GM12878 (cell line): ENCODE results near the gene CYP27A1. TPM values are rescaled to one million over a fixed set of nuclear protein-coding genes. Genes with fewer than 3 reads are reported as not detected.

Experiments used
- ATAC-seq: fragments of 200-7000 bp; cut with Tn5 transposase; 3 replicates; pipeline ENCODE4 v1.9.1; 2020; ENCODE audit warnings: mild to moderate bottlenecking, moderate library complexity
- BruUV-seq: library from RNA; stranded (reverse); fragments of 400-500 nt; replicated peaks from 2 replicates; lab custom pipeline; 2021; lab: Mats Ljungman, UMichigan
- CTCF ChIA-PET: fragments of 300-600 bp; sonication (Branson Sonifier 250); formaldehyde crosslinking; extraction: SDS; loops from one replicate; lab custom pipeline; 2021; ENCODE audit warnings: inconsistent platforms; lab: Yijun Ruan, JAX
- POLR2A ChIA-PET: fragments of 350-600 bp; formaldehyde crosslinking; extraction: SDS; loops from one replicate; lab custom pipeline; 2021; ENCODE audit warnings: inconsistent platforms; lab: Charles Lee
- RAD21 ChIA-PET: fragments of 300-600 bp; sonication (Branson Sonifier 250); formaldehyde crosslinking; loops from one replicate; lab custom pipeline; 2023; ENCODE audit warnings: antibody characterized with exemption; ENCODE audit not compliant: unreplicated experiment; lab: Charles Lee
- SMC1A ChIA-PET: fragments of 300-600 bp; sonication (Branson Sonifier 250); formaldehyde crosslinking; loops from one replicate; lab custom pipeline; 2023; ENCODE audit not compliant: unreplicated experiment, uncharacterized antibody; lab: Charles Lee
- DNase-seq: peaks from one replicate; pipeline ENCODE4 v3.0.0-alpha.2; 2011; ENCODE audit warnings: low read depth, low spot score
- FAIRE-seq: peaks from 3 replicates; lab custom pipeline; 2011; peaks lifted over from hg19 to GRCh38; lab: Jason Lieb, UNC
- H2AFZ ChIP-seq: 2 replicates; pipeline ENCODE4 v1.6.0; 2011; ENCODE audit warnings: low read depth, low read length, control low read depth; ENCODE audit not compliant: control insufficient read depth
- H3K27ac ChIP-seq: 2 replicates; pipeline ENCODE4 v1.5.1; 2011; ENCODE audit warnings: control low read depth; ENCODE audit not compliant: control insufficient read depth, insufficient read depth
- H3K27me3 ChIP-seq, 2 experiments: replicated peaks in 1 of 2; 2 replicates each; pipeline versions ENCODE4 v1.6.0 to v1.6.1; 2011; ENCODE audit warnings: low read length in 1 of 2; ENCODE audit not compliant: control insufficient read depth in 2 of 2, insufficient read depth in 2 of 2
- H3K36me3 ChIP-seq, 2 experiments: 2 replicates each; pipeline ENCODE4 v1.5.1; 2011; ENCODE audit warnings: low read length in 1 of 2; ENCODE audit not compliant: control insufficient read depth in 2 of 2, insufficient read depth in 2 of 2
- H3K4me1 ChIP-seq: 2 replicates; pipeline ENCODE4 v1.6.1; 2011; ENCODE audit warnings: mild to moderate bottlenecking, low read length, moderate library complexity, mixed read lengths; ENCODE audit not compliant: control insufficient read depth, insufficient read depth
- H3K4me2 ChIP-seq: 2 replicates; pipeline ENCODE4 v1.6.0; 2011; ENCODE audit warnings: control low read depth; ENCODE audit not compliant: control insufficient read depth, insufficient read depth
- H3K4me3 ChIP-seq: fragments of 200-600 bp; sonication (generic); 2 replicates; pipeline ENCODE4 v1.5.1; 2016
- H3K79me2 ChIP-seq: 2 replicates; pipeline ENCODE4 v1.6.0; 2011; ENCODE audit warnings: low read length; ENCODE audit not compliant: control insufficient read depth, insufficient read depth
- H3K9ac ChIP-seq: 2 replicates; pipeline ENCODE4 v1.8.0; 2011; ENCODE audit warnings: low read length, control low read depth, mixed read lengths; ENCODE audit not compliant: control insufficient read depth, insufficient read depth
- H3K9me3 ChIP-seq: replicated peaks from 3 replicates; pipeline ENCODE4 v1.5.1; 2011; ENCODE audit warnings: mild to moderate bottlenecking, low read length; ENCODE audit not compliant: control insufficient read depth, insufficient read depth
- H4K20me1 ChIP-seq: 2 replicates; pipeline ENCODE4 v1.6.0; 2011; ENCODE audit not compliant: control insufficient read depth, insufficient read depth
- CBX3 ChIP-seq: fragments of 200-600 bp; sonication (generic); IDR thresholded peaks from 2 replicates; pipeline ENCODE4 v1.6.1; 2016; ENCODE audit warnings: low read depth, borderline replicate concordance
- CEBPZ ChIP-seq: fragments of 150-350 bp; IDR thresholded peaks from 2 replicates; pipeline ENCODE4 v1.6.1; 2016; ENCODE audit warnings: low read depth, low read length
- IRF4 ChIP-seq: IDR thresholded peaks from 2 replicates; pipeline ENCODE4 v1.6.1; 2011; ENCODE audit warnings: low read depth, low read length
- KAT2A ChIP-seq: conservative IDR thresholded peaks from 2 replicates; pipeline ENCODE4 v1.6.1; 2011; ENCODE audit warnings: low read depth, low read length; ENCODE audit not compliant: control insufficient read depth
- KLF5 ChIP-seq: fragments of 450-650 bp; IDR thresholded peaks from 2 replicates; pipeline ENCODE4 v1.6.1; 2014; ENCODE audit warnings: mild to moderate bottlenecking; ENCODE audit not compliant: partially characterized antibody
- MTA3 ChIP-seq: IDR thresholded peaks from 2 replicates; pipeline ENCODE4 v1.6.1; 2012; ENCODE audit warnings: low read length, inconsistent platforms, borderline replicate concordance
- RUNX3 ChIP-seq: IDR thresholded peaks from 2 replicates; pipeline ENCODE4 v1.6.1; 2012; ENCODE audit warnings: low read length, inconsistent platforms
- TAF1 ChIP-seq: IDR thresholded peaks from 2 replicates; pipeline ENCODE4 v1.6.1; 2011; ENCODE audit warnings: mild to moderate bottlenecking, low read depth, low read length, borderline replicate concordance
- USF2 ChIP-seq: IDR thresholded peaks from 2 replicates; pipeline ENCODE4 v1.6.1; 2011; ENCODE audit warnings: low read depth, low read length, improper control_type of control experiment, borderline replicate concordance
- ZNF274 ChIP-seq: IDR thresholded peaks from one replicate; pipeline ENCODE4 v1.8.0; 2011; ENCODE audit not compliant: insufficient read length, insufficient read depth
- ZNF622 ChIP-seq: fragments of 450-650 bp; IDR thresholded peaks from 2 replicates; pipeline ENCODE4 v1.6.1; 2017; ENCODE audit warnings: mild to moderate bottlenecking, inconsistent platforms
- ZZZ3 ChIP-seq: IDR thresholded peaks from 2 replicates; pipeline ENCODE4 v1.6.1; 2011; ENCODE audit warnings: low read depth; ENCODE audit not compliant: control insufficient read depth, insufficient read length
- WGBS: methylation state at CpG from one replicate; pipeline ENCODE4 v1.1.6; 2016; ENCODE audit warnings: low lambda C conversion rate; ENCODE audit not compliant: insufficient replicate concordance, insufficient coverage; ENCODE audit errors: missing lambda C conversion rate; 5-methylcytosine and 5-hydroxymethylcytosine counted together
- in situ Hi-C: fragments of 300-500 bp; cut with MboI; formaldehyde crosslinking; loops from 9 replicates; pipeline ENCODE4 v1.14.3; 2018; ENCODE audit warnings: mixed read lengths
- intact Hi-C: fragments of 100-400 bp; cut with micrococcal nuclease; formaldehyde crosslinking; loops from one replicate; pipeline ENCODE4 v1.14.2; 2022; ENCODE audit not compliant: unreplicated experiment
- polyA plus RNA-seq, 11 experiments: library from polyadenylated mRNA; depleted of rRNA in 4 of 11; unstranded in 6 of 11; stranded (reverse) in 5 of 11; fragments of >200 nt; fragmentation: Nextera tagmentation in 4 of 11; fragmentation: Illumina TruSeq in 1 of 11; extraction: Ambion mirVana in 4 of 11; extraction: Trizol in 1 of 11; gene quantifications; 1 replicate in 1 of 11; 2 replicates in 10 of 11; pipeline versions ENCODE4 v1.2.1 to v1.2.3, GENCODE V29; 2011 to 2016; ENCODE audit warnings: inconsistent platforms in 2 of 11, missing spikeins in 2 of 11, low read depth in 1 of 11
- total RNA-seq, 4 experiments: library from RNA; depleted of rRNA in 3 of 4; stranded (reverse); fragments of >200 nt in 3 of 4; fragmentation: Illumina TruSeq in 1 of 4; extraction: Trizol in 1 of 4; gene quantifications; 2 replicates each; pipeline versions ENCODE4 v1.2.1 to v1.2.3, GENCODE V29; 2013 to 2021
- TF ChIP-seq, protein P1 (sequence below): fragments of 450-650 bp; IDR thresholded peaks from 2 replicates; pipeline ENCODE4 v1.6.1; 2017; ENCODE audit warnings: antibody characterized with exemption, mild to moderate bottlenecking, moderate library complexity

CYP27A1 gene
- total and polyA plus RNA-seq, 10 of the 15 experiments (the other 5 are each of a cell fraction or from before 2014, with no cell fraction given) = 0.11 to 0.72 (median 0.18) TPM; not detected in 2

DNA sequence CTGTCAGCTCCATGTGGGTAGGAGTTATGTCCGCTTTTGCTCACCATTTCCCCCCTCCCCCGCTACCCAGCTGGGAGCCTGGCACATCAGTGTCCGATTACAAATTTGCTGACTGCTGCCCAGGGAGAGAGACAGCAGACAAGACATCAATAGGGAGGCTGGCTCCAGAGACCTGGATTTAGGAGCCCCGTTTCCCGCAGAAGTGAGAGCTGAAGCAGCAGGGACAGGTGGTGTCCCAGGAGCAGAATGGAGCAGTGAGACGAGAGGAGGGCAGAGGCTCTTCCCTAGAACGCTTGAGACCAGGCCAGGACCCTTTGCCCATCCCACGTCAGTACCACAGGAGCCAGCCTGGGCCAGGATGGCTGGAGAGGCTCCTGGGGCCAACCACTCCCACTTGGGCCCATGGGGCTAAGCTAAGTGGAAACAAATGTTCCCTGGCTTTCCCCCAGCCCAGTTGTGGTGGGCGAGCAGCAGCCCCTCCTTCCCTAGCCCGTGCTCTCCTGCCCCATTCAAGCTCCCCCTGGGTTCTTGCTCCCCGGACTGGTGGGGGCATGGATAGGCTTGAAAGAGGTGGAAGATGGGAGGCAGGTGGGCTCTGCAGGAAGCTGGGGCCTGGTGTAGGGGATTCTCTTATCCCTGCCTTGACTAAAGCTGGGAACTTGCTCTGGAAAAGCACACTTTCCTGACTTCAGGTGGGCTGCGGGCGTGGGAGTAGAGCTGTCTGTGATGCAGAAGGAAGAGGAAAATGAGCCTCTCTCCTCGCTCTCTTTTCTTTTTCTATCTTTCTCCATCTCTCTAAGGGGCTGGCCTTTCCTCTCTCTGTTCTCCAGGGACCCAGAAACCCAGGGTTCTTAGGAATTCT lies 73.6 kb downstream of the CYP27A1 start:
- WGBS = 31% methylated on average over 14 of the region's 14 CpGs
- no peaks in the 10 kb centered on the region for H3K36me3 ChIP-seq
- FAIRE-seq (no peak), ATAC-seq (no peak), DNase-seq (no peak)
- SMC1A ChIA-PET = interaction anchor here (1.2 to 3.8 kb wide), 2 partner anchors 21 to 42 kb away, joined by 3 to 23 read pairs; no protein-coding TSS in a partner anchor
- intact Hi-C loops (no loop called here), in situ Hi-C loops (no loop called here)
- H3K9me3 ChIP-seq = no peaks in the 10 kb centered on the region
- RAD21 ChIA-PET = interaction anchor here (1.2 to 1.3 kb wide), 2 partner anchors 43 to 196 kb away, joined by 3 to 10 read pairs; partner anchors contain the start of genes BCS1L and ZNF142
- H3K4me2 ChIP-seq = no peak overlapping the region
- no peak overlapping the region for H3K9ac ChIP-seq
- no peaks in the 10 kb centered on the region for H3K79me2 ChIP-seq
- H3K27ac ChIP-seq = no peak overlapping the region
- BruUV-seq = no TSS peak
- no peaks in the 10 kb centered on the region for H4K20me1 ChIP-seq
- POLR2A ChIA-PET = interaction anchor here (0.5 kb wide), 1 partner anchor 72 kb away, joined by 3 read pairs; no protein-coding TSS in a partner anchor
- no peak overlapping the region for H2AFZ ChIP-seq
- H3K4me3 ChIP-seq = no peak overlapping the region
- H3K4me1 ChIP-seq = no peaks in the 10 kb centered on the region
- CTCF ChIA-PET = interaction anchor here (1.7 to 2.1 kb wide), 2 partner anchors 21 to 42 kb away, joined by 11 to 14 read pairs; no protein-coding TSS in a partner anchor
- H3K27me3 ChIP-seq = peaks cover 19 to 34% of the 10 kb centered on the region in 2 experiments
- TF ChIP-seq TAF1 (no peak), MTA3 (no peak), RUNX3 (no peak), USF2 (no peak), ZNF274 (no peak), IRF4 (no peak), CEBPZ (no peak), CBX3 (no peak), ZNF622 (no peak), KAT2A (no peak), KLF5 (no peak), ZZZ3 (no peak)
- TF ChIP-seq, protein P1, sequence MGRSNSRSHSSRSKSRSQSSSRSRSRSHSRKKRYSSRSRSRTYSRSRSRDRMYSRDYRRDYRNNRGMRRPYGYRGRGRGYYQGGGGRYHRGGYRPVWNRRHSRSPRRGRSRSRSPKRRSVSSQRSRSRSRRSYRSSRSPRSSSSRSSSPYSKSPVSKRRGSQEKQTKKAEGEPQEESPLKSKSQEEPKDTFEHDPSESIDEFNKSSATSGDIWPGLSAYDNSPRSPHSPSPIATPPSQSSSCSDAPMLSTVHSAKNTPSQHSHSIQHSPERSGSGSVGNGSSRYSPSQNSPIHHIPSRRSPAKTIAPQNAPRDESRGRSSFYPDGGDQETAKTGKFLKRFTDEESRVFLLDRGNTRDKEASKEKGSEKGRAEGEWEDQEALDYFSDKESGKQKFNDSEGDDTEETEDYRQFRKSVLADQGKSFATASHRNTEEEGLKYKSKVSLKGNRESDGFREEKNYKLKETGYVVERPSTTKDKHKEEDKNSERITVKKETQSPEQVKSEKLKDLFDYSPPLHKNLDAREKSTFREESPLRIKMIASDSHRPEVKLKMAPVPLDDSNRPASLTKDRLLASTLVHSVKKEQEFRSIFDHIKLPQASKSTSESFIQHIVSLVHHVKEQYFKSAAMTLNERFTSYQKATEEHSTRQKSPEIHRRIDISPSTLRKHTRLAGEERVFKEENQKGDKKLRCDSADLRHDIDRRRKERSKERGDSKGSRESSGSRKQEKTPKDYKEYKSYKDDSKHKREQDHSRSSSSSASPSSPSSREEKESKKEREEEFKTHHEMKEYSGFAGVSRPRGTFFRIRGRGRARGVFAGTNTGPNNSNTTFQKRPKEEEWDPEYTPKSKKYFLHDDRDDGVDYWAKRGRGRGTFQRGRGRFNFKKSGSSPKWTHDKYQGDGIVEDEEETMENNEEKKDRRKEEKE = no peak
